HG02759 (cell line): ENCODE data around the gene SAMM50.

ENCODE experiments used
- ATAC-seq: cut with Tn5 transposase; IDR thresholded peaks from one replicate; pipeline ENCODE4 v1.9.1; 2021; ENCODE audit warnings: mild to moderate bottlenecking, moderate library complexity; ENCODE audit not compliant: unreplicated experiment

The SAMM50 gene

GRCh38 chr22:44026630-44027511 is 71.6 kb downstream of the SAMM50 start:
- peak; percentile 55 for ATAC-seq

- ATAC-seq: no peak
Observed at GRCh38 chr22:44028091-44028490, 72.8 kb downstream of the SAMM50 start.

- ATAC-seq: no peak
Observed at GRCh38 chr22:44029069-44029468, 73.8 kb downstream of the SAMM50 start.

GRCh38 chr22:44030051-44030701 is 74.9 kb downstream of the SAMM50 start:
- ATAC-seq: no peak

- ATAC-seq: no peak
Observed at GRCh38 chr22:44030702-44031082, 75.5 kb downstream of the SAMM50 start.

- no peak for ATAC-seq
Observed at GRCh38 chr22:44031158-44031952, 76.1 kb downstream of the SAMM50 start.

GRCh38 chr22:44032126-44032730 is 77.0 kb downstream of the SAMM50 start:
- ATAC-seq: no peak

GRCh38 chr22:44033287-44033686 is 78.0 kb downstream of the SAMM50 start:
- no peak for ATAC-seq

- ATAC-seq: no peak
Observed at GRCh38 chr22:44033694-44034093, 78.5 kb downstream of the SAMM50 start.

- ATAC-seq: no peak
Observed at GRCh38 chr22:44037519-44038375, 82.5 kb downstream of the SAMM50 start.

- ATAC-seq: no peak
Observed at GRCh38 chr22:44039566-44040171, 84.4 kb downstream of the SAMM50 start.

- peak; percentile 74 for ATAC-seq
Observed at GRCh38 chr22:44042249-44043218, 87.3 kb downstream of the SAMM50 start.

- ATAC-seq: no peak
Observed at GRCh38 chr22:44045145-44045544, 89.9 kb downstream of the SAMM50 start.
